ENCODE data around the gene MOSMO.

The MOSMO gene

GRCh38 chr16:22050963-22051362 is 43.1 kb downstream of the MOSMO start:
- TF ChIP-seq CTCF (IDR thresholded peaks at IDR 0.05; ENCODE audit: control extremely low read depth, extremely low read depth, low read depth, missing control alignments): no peak
- POLR2A ChIA-PET: interaction anchor here (0.5 kb wide), 1 partner anchor 39 kb away, joined by 3 read pairs; no protein-coding TSS in a partner anchor
- CTCF ChIA-PET: interaction anchor here (0.8 to 5.4 kb wide), 7 partner anchors 13 to 49 kb away, joined by 3 to 28 read pairs (median 4); partner anchors contain the start of gene MOSMO
- DNase-seq (ENCODE audit: extremely low spot score): no peak

GRCh38 chr16:22052980-22053379 is 45.1 kb downstream of the MOSMO start:
- POLR2A ChIA-PET: no interaction called here
- CTCF ChIA-PET: no interaction called here
- no peak for DNase-seq (ENCODE audit: extremely low spot score)
- TF ChIP-seq CTCF (IDR thresholded peaks at IDR 0.05; ENCODE audit: control extremely low read depth, extremely low read depth, low read depth, missing control alignments): no peak

GRCh38 chr16:22053921-22054341 is 46.0 kb downstream of the MOSMO start:
- no peak for DNase-seq (ENCODE audit: extremely low spot score)
- POLR2A ChIA-PET: no interaction called here
- no peak for TF ChIP-seq CTCF (IDR thresholded peaks at IDR 0.05; ENCODE audit: control extremely low read depth, extremely low read depth, low read depth, missing control alignments)
- CTCF ChIA-PET: interaction anchor here (0.8 kb wide), 1 partner anchor 24 kb away, joined by 5 read pairs; no protein-coding TSS in a partner anchor

GRCh38 chr16:22054847-22055590 is 47.1 kb downstream of the MOSMO start:
- POLR2A ChIA-PET: no interaction called here
- TF ChIP-seq CTCF (IDR thresholded peaks at IDR 0.05; ENCODE audit: control extremely low read depth, extremely low read depth, low read depth, missing control alignments): no peak
- CTCF ChIA-PET: interaction anchor here (1.5 to 2.2 kb wide), 3 partner anchors 13 to 23 kb away, joined by 3 to 10 read pairs (median 4); no protein-coding TSS in a partner anchor
- DNase-seq (ENCODE audit: extremely low spot score): no peak

GRCh38 chr16:22055881-22056280 is 48.0 kb downstream of the MOSMO start:
- ChIA-PET CTCF (interaction anchor here (1.5 to 2.2 kb wide), 3 partner anchors 12 to 22 kb away, joined by 3 to 10 read pairs (median 4); no protein-coding TSS in a partner anchor), POLR2A (no interaction called here)
- TF ChIP-seq CTCF (IDR thresholded peaks at IDR 0.05; ENCODE audit: control extremely low read depth, extremely low read depth, low read depth, missing control alignments): no peak
- DNase-seq (ENCODE audit: extremely low spot score): no peak

GRCh38 chr16:22063888-22064467 is 56.1 kb downstream of the MOSMO start:
- POLR2A ChIA-PET: interaction anchor here (0.6 kb wide), 1 partner anchor 38 kb away, joined by 7 read pairs; no protein-coding TSS in a partner anchor
- no peak for TF ChIP-seq CTCF (IDR thresholded peaks at IDR 0.05; ENCODE audit: control extremely low read depth, extremely low read depth, low read depth, missing control alignments)
- CTCF ChIA-PET: interaction anchor here (0.8 to 2.2 kb wide), 2 partner anchors 14 to 62 kb away, joined by 4 to 14 read pairs; no protein-coding TSS in a partner anchor
- DNase-seq (ENCODE audit: extremely low spot score): no peak
